ENCODE results near the gene FGFR4.

DNA sequence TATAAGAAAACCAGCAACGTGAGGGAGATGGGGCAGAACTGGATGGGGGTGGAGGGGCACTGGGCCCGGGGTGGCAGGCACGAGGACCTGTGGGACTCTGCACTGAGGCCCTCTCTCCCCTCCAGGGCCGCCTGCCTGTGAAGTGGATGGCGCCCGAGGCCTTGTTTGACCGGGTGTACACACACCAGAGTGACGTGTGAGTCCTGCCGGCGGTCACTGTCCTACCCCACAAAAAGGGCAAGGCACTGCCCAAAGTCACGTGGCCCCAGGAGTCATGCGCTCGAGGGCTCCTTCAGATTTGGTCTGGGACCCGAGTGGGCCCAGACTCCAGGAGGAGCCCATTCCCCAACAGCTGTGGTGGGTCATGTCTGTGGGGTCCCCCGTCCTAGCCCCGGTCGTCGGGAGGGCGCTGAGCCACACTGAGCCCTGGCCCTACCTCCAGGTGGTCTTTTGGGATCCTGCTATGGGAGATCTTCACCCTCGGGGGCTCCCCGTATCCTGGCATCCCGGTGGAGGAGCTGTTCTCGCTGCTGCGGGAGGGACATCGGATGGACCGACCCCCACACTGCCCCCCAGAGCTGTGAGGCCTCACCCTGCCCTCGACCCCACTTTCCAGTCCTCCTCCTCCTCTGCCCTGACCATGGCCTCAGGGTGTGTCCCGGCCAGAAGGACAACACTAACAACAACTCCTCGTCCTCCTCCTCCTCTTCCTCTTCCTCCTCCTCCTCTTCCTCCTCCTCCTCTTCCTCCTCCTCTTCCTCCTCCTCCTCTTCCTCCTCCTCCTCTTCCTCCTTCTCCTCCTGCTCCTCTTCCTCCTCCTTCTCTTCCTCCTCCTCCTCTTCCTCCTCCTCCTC, 9.7 kb downstream of the FGFR4 start:
- no peak for TF ChIP-seq POLR2AphosphoS5 (IDR thresholded peaks at IDR 0.05; ENCODE audit: low read depth, low read length)
- no peak for TF ChIP-seq TAF1 (IDR thresholded peaks at IDR 0.05; ENCODE audit: borderline replicate concordance, low read depth, low read length)
- TF ChIP-seq POLR2A (IDR thresholded peaks at IDR 0.05; ENCODE audit: low read depth, low read length), result no peak

All from GM12892 (cell line).